GM12878 (cell line): Measurements from ENCODE around the gene C9. TPM values are rescaled to one million over a fixed set of nuclear protein-coding genes. Genes with fewer than 3 reads are reported as not detected.
"Not testable (repeated sequence)": the region's sequence is repeated elsewhere in the genome, so short reads cannot be mapped to it uniquely, and the experiment has no call there.

Experiments used
- ATAC-seq: fragments of 200-7000 bp; cut with Tn5 transposase; 3 replicates; pipeline ENCODE4 v1.9.1; 2020; ENCODE audit warnings: mild to moderate bottlenecking, moderate library complexity
- BruUV-seq: library from RNA; stranded (reverse); fragments of 400-500 nt; replicated peaks from 2 replicates; lab custom pipeline; 2021; lab: Mats Ljungman, UMichigan
- CTCF ChIA-PET: fragments of 300-600 bp; sonication (Branson Sonifier 250); formaldehyde crosslinking; extraction: SDS; loops from one replicate; lab custom pipeline; 2021; ENCODE audit warnings: inconsistent platforms; lab: Yijun Ruan, JAX
- POLR2A ChIA-PET: fragments of 350-600 bp; formaldehyde crosslinking; extraction: SDS; loops from one replicate; lab custom pipeline; 2021; ENCODE audit warnings: inconsistent platforms; lab: Charles Lee
- RAD21 ChIA-PET: fragments of 300-600 bp; sonication (Branson Sonifier 250); formaldehyde crosslinking; loops from one replicate; lab custom pipeline; 2023; ENCODE audit warnings: antibody characterized with exemption; ENCODE audit not compliant: unreplicated experiment; lab: Charles Lee
- SMC1A ChIA-PET: fragments of 300-600 bp; sonication (Branson Sonifier 250); formaldehyde crosslinking; loops from one replicate; lab custom pipeline; 2023; ENCODE audit not compliant: unreplicated experiment, uncharacterized antibody; lab: Charles Lee
- DNase-seq: peaks from one replicate; pipeline ENCODE4 v3.0.0-alpha.2; 2011; ENCODE audit warnings: low read depth, low spot score
- FAIRE-seq: peaks from 3 replicates; lab custom pipeline; 2011; peaks lifted over from hg19 to GRCh38; lab: Jason Lieb, UNC
- H2AFZ ChIP-seq: 2 replicates; pipeline ENCODE4 v1.6.0; 2011; ENCODE audit warnings: low read depth, low read length, control low read depth; ENCODE audit not compliant: control insufficient read depth
- H3K27ac ChIP-seq: 2 replicates; pipeline ENCODE4 v1.5.1; 2011; ENCODE audit warnings: control low read depth; ENCODE audit not compliant: control insufficient read depth, insufficient read depth
- H3K27me3 ChIP-seq, 2 experiments: replicated peaks in 1 of 2; 2 replicates each; pipeline versions ENCODE4 v1.6.0 to v1.6.1; 2011; ENCODE audit warnings: low read length in 1 of 2; ENCODE audit not compliant: control insufficient read depth in 2 of 2, insufficient read depth in 2 of 2
- H3K36me3 ChIP-seq, 2 experiments: 2 replicates each; pipeline ENCODE4 v1.5.1; 2011; ENCODE audit warnings: low read length in 1 of 2; ENCODE audit not compliant: control insufficient read depth in 2 of 2, insufficient read depth in 2 of 2
- H3K4me1 ChIP-seq: 2 replicates; pipeline ENCODE4 v1.6.1; 2011; ENCODE audit warnings: mild to moderate bottlenecking, low read length, moderate library complexity, mixed read lengths; ENCODE audit not compliant: control insufficient read depth, insufficient read depth
- H3K4me2 ChIP-seq: 2 replicates; pipeline ENCODE4 v1.6.0; 2011; ENCODE audit warnings: control low read depth; ENCODE audit not compliant: control insufficient read depth, insufficient read depth
- H3K4me3 ChIP-seq: fragments of 200-600 bp; sonication (generic); 2 replicates; pipeline ENCODE4 v1.5.1; 2016
- H3K79me2 ChIP-seq: 2 replicates; pipeline ENCODE4 v1.6.0; 2011; ENCODE audit warnings: low read length; ENCODE audit not compliant: control insufficient read depth, insufficient read depth
- H3K9ac ChIP-seq: 2 replicates; pipeline ENCODE4 v1.8.0; 2011; ENCODE audit warnings: low read length, control low read depth, mixed read lengths; ENCODE audit not compliant: control insufficient read depth, insufficient read depth
- H3K9me3 ChIP-seq: replicated peaks from 3 replicates; pipeline ENCODE4 v1.5.1; 2011; ENCODE audit warnings: mild to moderate bottlenecking, low read length; ENCODE audit not compliant: control insufficient read depth, insufficient read depth
- H4K20me1 ChIP-seq: 2 replicates; pipeline ENCODE4 v1.6.0; 2011; ENCODE audit not compliant: control insufficient read depth, insufficient read depth
- HDAC2 ChIP-seq: fragments of 200-600 bp; sonication (generic); IDR thresholded peaks from 2 replicates; pipeline ENCODE4 v1.6.1; 2017
- YBX1 ChIP-seq: fragments of 450-650 bp; IDR thresholded peaks from 2 replicates; pipeline ENCODE4 v1.6.1; 2016; ENCODE audit warnings: antibody characterized with exemption
- WGBS: methylation state at CpG from one replicate; pipeline ENCODE4 v1.1.6; 2016; ENCODE audit warnings: low lambda C conversion rate; ENCODE audit not compliant: insufficient replicate concordance, insufficient coverage; ENCODE audit errors: missing lambda C conversion rate; 5-methylcytosine and 5-hydroxymethylcytosine counted together
- in situ Hi-C: fragments of 300-500 bp; cut with MboI; formaldehyde crosslinking; loops from 9 replicates; pipeline ENCODE4 v1.14.3; 2018; ENCODE audit warnings: mixed read lengths
- intact Hi-C: fragments of 100-400 bp; cut with micrococcal nuclease; formaldehyde crosslinking; loops from one replicate; pipeline ENCODE4 v1.14.2; 2022; ENCODE audit not compliant: unreplicated experiment
- polyA plus RNA-seq, 11 experiments: library from polyadenylated mRNA; depleted of rRNA in 4 of 11; unstranded in 6 of 11; stranded (reverse) in 5 of 11; fragments of >200 nt; fragmentation: Nextera tagmentation in 4 of 11; fragmentation: Illumina TruSeq in 1 of 11; extraction: Ambion mirVana in 4 of 11; extraction: Trizol in 1 of 11; gene quantifications; 1 replicate in 1 of 11; 2 replicates in 10 of 11; pipeline versions ENCODE4 v1.2.1 to v1.2.3, GENCODE V29; 2011 to 2016; ENCODE audit warnings: inconsistent platforms in 2 of 11, missing spikeins in 2 of 11, low read depth in 1 of 11
- total RNA-seq, 4 experiments: library from RNA; depleted of rRNA in 3 of 4; stranded (reverse); fragments of >200 nt in 3 of 4; fragmentation: Illumina TruSeq in 1 of 4; extraction: Trizol in 1 of 4; gene quantifications; 2 replicates each; pipeline versions ENCODE4 v1.2.1 to v1.2.3, GENCODE V29; 2013 to 2021
- TF ChIP-seq, protein P1 (sequence below): fragments of 450-650 bp; IDR thresholded peaks from 2 replicates; pipeline ENCODE4 v1.6.1; 2018; ENCODE audit warnings: borderline replicate concordance, mild to moderate bottlenecking; ENCODE audit not compliant: partially characterized antibody
- TF ChIP-seq, protein P2 (sequence below): fragments of 450-650 bp; IDR thresholded peaks from 2 replicates; pipeline ENCODE4 v1.6.1; 2017; ENCODE audit warnings: mild to moderate bottlenecking, moderate library complexity

C9 gene
- total and polyA plus RNA-seq, 10 of the 15 experiments (the other 5 are each of a cell fraction or from before 2014, with no cell fraction given), result 0.54 TPM; not detected in 9

DNA sequence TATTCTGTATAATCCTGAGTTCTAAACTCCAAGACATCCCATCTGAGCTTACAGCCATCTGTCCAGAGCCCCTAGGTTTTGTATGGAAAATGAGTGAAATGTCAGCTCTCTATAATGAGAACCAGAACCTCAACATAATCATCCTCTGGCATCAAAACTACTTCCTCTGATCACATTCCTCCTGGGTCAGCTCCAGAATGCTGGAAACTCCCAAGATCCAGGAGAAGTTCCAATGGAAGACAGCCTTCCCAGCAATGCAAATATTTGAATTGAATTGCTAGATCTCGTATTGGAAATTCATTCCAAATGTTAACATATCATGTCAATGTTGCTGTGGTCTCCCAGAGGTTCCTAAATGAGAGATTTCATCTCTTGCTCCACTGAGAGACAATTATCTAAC is 23.8 kb downstream of the C9 start (continued):
- TF ChIP-seq, protein P1, sequence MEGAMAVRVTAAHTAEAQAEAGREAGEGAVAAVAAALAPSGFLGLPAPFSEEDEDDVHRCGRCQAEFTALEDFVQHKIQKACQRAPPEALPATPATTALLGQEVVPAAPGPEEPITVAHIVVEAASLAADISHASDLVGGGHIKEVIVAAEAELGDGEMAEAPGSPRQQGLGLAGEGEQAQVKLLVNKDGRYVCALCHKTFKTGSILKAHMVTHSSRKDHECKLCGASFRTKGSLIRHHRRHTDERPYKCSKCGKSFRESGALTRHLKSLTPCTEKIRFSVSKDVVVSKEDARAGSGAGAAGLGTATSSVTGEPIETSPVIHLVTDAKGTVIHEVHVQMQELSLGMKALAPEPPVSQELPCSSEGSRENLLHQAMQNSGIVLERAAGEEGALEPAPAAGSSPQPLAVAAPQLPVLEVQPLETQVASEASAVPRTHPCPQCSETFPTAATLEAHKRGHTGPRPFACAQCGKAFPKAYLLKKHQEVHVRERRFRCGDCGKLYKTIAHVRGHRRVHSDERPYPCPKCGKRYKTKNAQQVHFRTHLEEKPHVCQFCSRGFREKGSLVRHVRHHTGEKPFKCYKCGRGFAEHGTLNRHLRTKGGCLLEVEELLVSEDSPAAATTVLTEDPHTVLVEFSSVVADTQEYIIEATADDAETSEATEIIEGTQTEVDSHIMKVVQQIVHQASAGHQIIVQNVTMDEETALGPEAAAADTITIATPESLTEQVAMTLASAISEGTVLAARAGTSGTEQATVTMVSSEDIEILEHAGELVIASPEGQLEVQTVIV, result no peak
- no peak for TF ChIP-seq YBX1

DNA sequence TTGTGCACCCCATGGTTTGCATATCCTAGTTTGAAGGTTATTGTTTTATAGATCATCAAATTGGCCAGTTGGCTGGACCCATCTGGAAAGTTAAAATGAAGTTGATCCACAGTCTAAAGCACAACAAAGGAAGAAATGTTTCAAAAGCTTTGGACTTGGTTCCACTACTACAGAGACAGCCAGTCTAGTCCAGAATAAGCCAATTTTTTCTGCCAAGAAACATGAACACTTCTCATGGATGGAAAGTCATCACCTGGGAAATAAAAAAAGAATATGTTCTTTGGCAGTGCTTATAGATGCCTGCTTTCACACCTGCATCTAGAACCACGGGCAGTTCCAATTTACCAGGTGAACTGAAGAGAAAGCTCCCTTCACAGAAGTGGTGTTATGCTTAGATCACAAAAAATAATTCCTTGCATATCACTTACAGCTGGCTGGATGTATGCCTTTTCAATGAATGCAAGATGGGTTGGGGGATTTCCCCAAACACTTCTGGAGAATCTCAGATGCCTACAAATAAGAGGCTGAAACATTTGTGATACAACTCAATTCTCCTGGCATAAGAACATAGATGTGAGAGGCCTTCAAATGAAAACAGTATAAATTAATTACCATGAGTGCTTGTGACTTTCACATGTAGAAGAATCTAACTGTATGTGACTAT is 26.9 kb downstream of the C9 start:
- POLR2A ChIA-PET, result no interaction called here

DNA sequence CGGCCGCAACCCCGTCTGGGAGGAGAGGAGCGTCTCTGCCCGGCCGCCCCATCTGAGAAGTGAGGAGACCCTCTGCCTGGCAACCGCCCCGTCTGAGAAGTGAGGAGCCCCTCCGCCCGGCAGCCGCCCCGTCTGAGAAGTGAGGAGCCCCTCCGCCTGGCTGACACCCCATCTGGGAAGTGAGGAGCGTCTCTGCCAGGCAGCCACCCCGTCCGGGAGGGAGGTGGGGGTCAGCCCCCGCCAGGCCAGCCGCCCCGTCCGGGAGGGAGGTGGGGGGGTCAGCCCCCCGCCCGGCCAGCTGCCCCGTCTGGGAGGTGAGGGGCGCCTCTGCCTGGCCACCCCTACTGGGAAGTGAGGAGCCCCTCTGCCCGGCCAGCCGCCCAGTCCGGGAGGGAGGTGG is 30.0 kb downstream of the C9 start:
- FAIRE-seq, in situ Hi-C loops: not testable (repeated sequence)

More for the DNA sequence above, 26.9 kb downstream of the C9 start:
- Histone ChIP-seq H3K9ac (no peak overlapping the region), H2AFZ (no peak overlapping the region), H3K4me3 (no peak overlapping the region), H3K9me3 (no peaks in the 10 kb centered on the region), H3K4me2 (no peak overlapping the region), H3K4me1 (no peaks in the 10 kb centered on the region), H3K27ac (no peak overlapping the region), H3K36me3 (no peaks in the 10 kb centered on the region), H4K20me1 (no peaks in the 10 kb centered on the region), H3K27me3 (no peaks in the 10 kb centered on the region), H3K79me2 (no peaks in the 10 kb centered on the region)
- in situ Hi-C loops (no loop called here), intact Hi-C loops (no loop called here)
- BruUV-seq, result no TSS peak
- FAIRE-seq (no peak), ATAC-seq (no peak), DNase-seq (no peak)
- CTCF ChIA-PET, result no interaction called here
- SMC1A ChIA-PET, result interaction anchor here (0.9 to 1.3 kb wide), 2 partner anchors 62 to 121 kb away, joined by 3 read pairs; no protein-coding TSS in a partner anchor
- RAD21 ChIA-PET, result no interaction called here
- 0% methylated on average over 1 of the region's 1 CpG for WGBS
- TF ChIP-seq HDAC2, result no peak
- TF ChIP-seq, protein P2, sequence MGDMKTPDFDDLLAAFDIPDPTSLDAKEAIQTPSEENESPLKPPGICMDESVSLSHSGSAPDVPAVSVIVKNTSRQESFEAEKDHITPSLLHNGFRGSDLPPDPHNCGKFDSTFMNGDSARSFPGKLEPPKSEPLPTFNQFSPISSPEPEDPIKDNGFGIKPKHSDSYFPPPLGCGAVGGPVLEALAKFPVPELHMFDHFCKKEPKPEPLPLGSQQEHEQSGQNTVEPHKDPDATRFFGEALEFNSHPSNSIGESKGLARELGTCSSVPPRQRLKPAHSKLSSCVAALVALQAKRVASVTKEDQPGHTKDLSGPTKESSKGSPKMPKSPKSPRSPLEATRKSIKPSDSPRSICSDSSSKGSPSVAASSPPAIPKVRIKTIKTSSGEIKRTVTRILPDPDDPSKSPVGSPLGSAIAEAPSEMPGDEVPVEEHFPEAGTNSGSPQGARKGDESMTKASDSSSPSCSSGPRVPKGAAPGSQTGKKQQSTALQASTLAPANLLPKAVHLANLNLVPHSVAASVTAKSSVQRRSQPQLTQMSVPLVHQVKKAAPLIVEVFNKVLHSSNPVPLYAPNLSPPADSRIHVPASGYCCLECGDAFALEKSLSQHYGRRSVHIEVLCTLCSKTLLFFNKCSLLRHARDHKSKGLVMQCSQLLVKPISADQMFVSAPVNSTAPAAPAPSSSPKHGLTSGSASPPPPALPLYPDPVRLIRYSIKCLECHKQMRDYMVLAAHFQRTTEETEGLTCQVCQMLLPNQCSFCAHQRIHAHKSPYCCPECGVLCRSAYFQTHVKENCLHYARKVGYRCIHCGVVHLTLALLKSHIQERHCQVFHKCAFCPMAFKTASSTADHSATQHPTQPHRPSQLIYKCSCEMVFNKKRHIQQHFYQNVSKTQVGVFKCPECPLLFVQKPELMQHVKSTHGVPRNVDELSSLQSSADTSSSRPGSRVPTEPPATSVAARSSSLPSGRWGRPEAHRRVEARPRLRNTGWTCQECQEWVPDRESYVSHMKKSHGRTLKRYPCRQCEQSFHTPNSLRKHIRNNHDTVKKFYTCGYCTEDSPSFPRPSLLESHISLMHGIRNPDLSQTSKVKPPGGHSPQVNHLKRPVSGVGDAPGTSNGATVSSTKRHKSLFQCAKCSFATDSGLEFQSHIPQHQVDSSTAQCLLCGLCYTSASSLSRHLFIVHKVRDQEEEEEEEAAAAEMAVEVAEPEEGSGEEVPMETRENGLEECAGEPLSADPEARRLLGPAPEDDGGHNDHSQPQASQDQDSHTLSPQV, result no peak

More for the DNA sequence above, 30.0 kb downstream of the C9 start:
- DNase-seq, H3K27ac ChIP-seq, BruUV-seq, H3K36me3 ChIP-seq, H2AFZ ChIP-seq, H3K4me2 ChIP-seq, H3K9me3 ChIP-seq, intact Hi-C loops, H3K9ac ChIP-seq, H3K4me1 ChIP-seq, SMC1A ChIA-PET, H3K4me3 ChIP-seq, CTCF ChIA-PET, POLR2A ChIA-PET, ATAC-seq, H3K27me3 ChIP-seq, H4K20me1 ChIP-seq, H3K79me2 ChIP-seq, RAD21 ChIA-PET: not testable (repeated sequence)
- 84% methylated on average over 16 of the region's 27 CpGs for WGBS
